K562 (cell line): ENCODE measurements around the gene CYB5D1.
"Not testable (repeated sequence)": the region's sequence is repeated elsewhere in the genome, so short reads cannot be mapped to it uniquely, and the experiment has no call there.

ENCODE experiments used
- BRCA1 ChIP-seq, 2 experiments: fragments of 450-650 bp in 1 of 2; sonication (generic) in 1 of 2; formaldehyde crosslinking in 1 of 2; IDR thresholded peaks; 2 replicates each; pipeline versions ENCODE4 v1.5.0 to v1.6.1; 2017 to 2020; ENCODE audit warnings: mild to moderate bottlenecking in 1 of 2, missing genetic modification reagents in 1 of 2
- BRF1 ChIP-seq: IDR thresholded peaks from 3 replicates; pipeline ENCODE4 v1.6.1; 2011; ENCODE audit warnings: borderline replicate concordance, mild to moderate bottlenecking; ENCODE audit not compliant: insufficient read length; ENCODE audit errors: extremely low read depth
- CHD4 ChIP-seq: fragments of 200-600 bp; sonication (generic); IDR thresholded peaks from 3 replicates; pipeline ENCODE4 v1.6.1; 2012; ENCODE audit warnings: low read depth, mild to moderate bottlenecking, mixed read lengths, low read length, inconsistent platforms; ENCODE audit not compliant: insufficient read depth, insufficient replicate concordance, poor library complexity, severe bottlenecking
- ELF1 ChIP-seq: fragments of 200-800 bp; sonication (Bioruptor generic); IDR thresholded peaks from 2 replicates; pipeline ENCODE4 v1.6.1; 2016; ENCODE audit warnings: missing genetic modification characterization, missing compliant biosample characterization
- ZNF124 ChIP-seq: sonication (generic); formaldehyde crosslinking; IDR thresholded peaks from 2 replicates; pipeline ENCODE4 v1.8.1; 2022; ENCODE audit warnings: missing genetic modification reagents
- ZNF586 ChIP-seq: fragments of 450-650 bp; formaldehyde crosslinking; conservative IDR thresholded peaks from 2 replicates; pipeline ENCODE4 v1.4.0; 2020; ENCODE audit warnings: mild to moderate bottlenecking, moderate library complexity
- TF ChIP-seq, protein P1 (sequence below): fragments of 150-350 bp; IDR thresholded peaks from 2 replicates; pipeline ENCODE4 v1.6.1; 2014; ENCODE audit warnings: low read depth, mild to moderate bottlenecking, low read length, borderline replicate concordance
- TF ChIP-seq, protein P2 (sequence below): sonication (generic); formaldehyde crosslinking; IDR thresholded peaks from 2 replicates; pipeline ENCODE4 v1.8.0; 2022; ENCODE audit warnings: missing genetic modification reagents, mild to moderate bottlenecking, borderline replicate concordance

DNA sequence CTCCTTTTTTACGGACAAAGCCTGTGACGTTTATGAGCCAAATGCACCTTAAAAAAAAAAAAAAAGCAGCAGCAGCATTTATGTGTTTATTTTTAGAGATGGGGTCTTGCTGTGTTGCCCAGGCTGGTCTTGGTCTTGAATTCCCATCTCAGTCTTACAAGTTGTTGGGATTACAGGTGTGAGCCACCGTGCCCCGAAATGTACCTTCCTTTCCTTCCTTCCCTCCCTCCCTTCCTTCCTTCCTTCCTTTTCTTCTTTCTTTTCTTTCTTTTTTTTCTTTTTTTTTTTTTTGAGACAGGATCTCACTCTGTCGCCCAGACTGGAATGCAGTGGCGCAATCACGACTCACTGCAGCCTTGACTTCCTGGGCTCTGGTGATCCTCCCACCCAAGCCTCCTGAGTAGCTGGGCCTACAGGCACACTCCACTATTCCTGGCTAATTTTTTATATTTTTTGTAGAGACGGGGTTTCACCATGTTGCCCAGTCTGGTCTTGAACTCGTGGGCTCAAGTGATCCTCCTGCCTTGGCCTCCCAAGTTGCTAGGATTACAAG is 47.9 kb upstream of the CYB5D1 start:
- TF ChIP-seq BRCA1 (IDR thresholded peaks at IDR 0.05); BRCA1 (CRISPR knock-in tag; IDR thresholded peaks at IDR 0.05); CHD4; ELF1 (tag); BRF1; ZNF586 (CRISPR knock-in tag); ZNF124 (CRISPR knock-in tag): not testable (repeated sequence)
- TF ChIP-seq, protein P1, sequence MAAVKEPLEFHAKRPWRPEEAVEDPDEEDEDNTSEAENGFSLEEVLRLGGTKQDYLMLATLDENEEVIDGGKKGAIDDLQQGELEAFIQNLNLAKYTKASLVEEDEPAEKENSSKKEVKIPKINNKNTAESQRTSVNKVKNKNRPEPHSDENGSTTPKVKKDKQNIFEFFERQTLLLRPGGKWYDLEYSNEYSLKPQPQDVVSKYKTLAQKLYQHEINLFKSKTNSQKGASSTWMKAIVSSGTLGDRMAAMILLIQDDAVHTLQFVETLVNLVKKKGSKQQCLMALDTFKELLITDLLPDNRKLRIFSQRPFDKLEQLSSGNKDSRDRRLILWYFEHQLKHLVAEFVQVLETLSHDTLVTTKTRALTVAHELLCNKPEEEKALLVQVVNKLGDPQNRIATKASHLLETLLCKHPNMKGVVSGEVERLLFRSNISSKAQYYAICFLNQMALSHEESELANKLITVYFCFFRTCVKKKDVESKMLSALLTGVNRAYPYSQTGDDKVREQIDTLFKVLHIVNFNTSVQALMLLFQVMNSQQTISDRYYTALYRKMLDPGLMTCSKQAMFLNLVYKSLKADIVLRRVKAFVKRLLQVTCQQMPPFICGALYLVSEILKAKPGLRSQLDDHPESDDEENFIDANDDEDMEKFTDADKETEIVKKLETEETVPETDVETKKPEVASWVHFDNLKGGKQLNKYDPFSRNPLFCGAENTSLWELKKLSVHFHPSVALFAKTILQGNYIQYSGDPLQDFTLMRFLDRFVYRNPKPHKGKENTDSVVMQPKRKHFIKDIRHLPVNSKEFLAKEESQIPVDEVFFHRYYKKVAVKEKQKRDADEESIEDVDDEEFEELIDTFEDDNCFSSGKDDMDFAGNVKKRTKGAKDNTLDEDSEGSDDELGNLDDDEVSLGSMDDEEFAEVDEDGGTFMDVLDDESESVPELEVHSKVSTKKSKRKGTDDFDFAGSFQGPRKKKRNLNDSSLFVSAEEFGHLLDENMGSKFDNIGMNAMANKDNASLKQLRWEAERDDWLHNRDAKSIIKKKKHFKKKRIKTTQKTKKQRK: not testable (repeated sequence)
- TF ChIP-seq, protein P2, sequence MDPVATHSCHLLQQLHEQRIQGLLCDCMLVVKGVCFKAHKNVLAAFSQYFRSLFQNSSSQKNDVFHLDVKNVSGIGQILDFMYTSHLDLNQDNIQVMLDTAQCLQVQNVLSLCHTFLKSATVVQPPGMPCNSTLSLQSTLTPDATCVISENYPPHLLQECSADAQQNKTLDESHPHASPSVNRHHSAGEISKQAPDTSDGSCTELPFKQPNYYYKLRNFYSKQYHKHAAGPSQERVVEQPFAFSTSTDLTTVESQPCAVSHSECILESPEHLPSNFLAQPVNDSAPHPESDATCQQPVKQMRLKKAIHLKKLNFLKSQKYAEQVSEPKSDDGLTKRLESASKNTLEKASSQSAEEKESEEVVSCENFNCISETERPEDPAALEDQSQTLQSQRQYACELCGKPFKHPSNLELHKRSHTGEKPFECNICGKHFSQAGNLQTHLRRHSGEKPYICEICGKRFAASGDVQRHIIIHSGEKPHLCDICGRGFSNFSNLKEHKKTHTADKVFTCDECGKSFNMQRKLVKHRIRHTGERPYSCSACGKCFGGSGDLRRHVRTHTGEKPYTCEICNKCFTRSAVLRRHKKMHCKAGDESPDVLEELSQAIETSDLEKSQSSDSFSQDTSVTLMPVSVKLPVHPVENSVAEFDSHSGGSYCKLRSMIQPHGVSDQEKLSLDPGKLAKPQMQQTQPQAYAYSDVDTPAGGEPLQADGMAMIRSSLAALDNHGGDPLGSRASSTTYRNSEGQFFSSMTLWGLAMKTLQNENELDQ (CRISPR knock-in tag): not testable (repeated sequence)
